ENCODE results near the gene PPP1R3C.

DNA sequence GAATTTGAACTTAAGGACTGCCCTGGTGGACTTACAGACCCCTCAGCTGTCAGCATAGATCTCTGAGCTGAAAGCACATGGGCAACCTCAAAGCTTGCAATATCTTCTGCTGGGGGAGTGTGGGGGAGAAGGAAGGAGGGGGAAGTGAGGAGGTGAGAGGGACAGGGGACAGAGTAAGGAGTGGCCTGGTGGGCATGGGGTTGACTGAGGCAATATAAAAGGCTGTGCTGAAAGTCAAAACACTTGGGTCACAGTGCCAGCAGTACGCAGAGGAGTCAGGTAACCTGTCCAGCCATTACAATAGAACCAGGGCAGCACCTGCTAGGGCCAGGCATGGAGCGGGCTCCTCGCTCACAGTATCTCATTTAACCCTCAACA, 43.2 kb downstream of the PPP1R3C start:
- TF ChIP-seq POLR2A (IDR thresholded peaks at IDR 0.05; ENCODE audit: low read length), result no peak
- TF ChIP-seq GATA1 (IDR thresholded peaks at IDR 0.05; ENCODE audit: low read depth, low read length), result no peak

Measured in erythroblast (primary cell).